Effector memory CD4-positive, alpha-beta T cell (primary cell): ENCODE data around the gene ALDH2.
A peak's percentile ranks its signal among the peaks of the same experiment; 100 is the strongest.

Experiments used
- DNase-seq, 3 donors: peaks; one replicate each; pipeline ENCODE4 v3.0.0-alpha.2; 2020
- H3K27ac ChIP-seq: 2 replicates; pipeline ENCODE4 v1.7.0; 2013; ENCODE audit warnings: mild to moderate bottlenecking, low read length, moderate library complexity; ENCODE audit not compliant: insufficient read depth, poor library complexity, severe bottlenecking
- H3K27me3 ChIP-seq: replicated peaks from 2 replicates; pipeline ENCODE4 v1.7.0; 2013; ENCODE audit warnings: mild to moderate bottlenecking, low read length; ENCODE audit not compliant: insufficient read depth, control insufficient read depth, poor library complexity, severe bottlenecking
- H3K36me3 ChIP-seq: 2 replicates; pipeline ENCODE4 v1.7.0; 2013; ENCODE audit warnings: mild to moderate bottlenecking, low read length, moderate library complexity; ENCODE audit not compliant: control insufficient read depth, insufficient read depth
- H3K4me1 ChIP-seq: 2 replicates; pipeline ENCODE4 v1.7.0; 2013; ENCODE audit warnings: low read length, mild to moderate bottlenecking; ENCODE audit not compliant: control insufficient read depth, insufficient read depth, poor library complexity, severe bottlenecking
- H3K4me3 ChIP-seq: 2 replicates; pipeline ENCODE4 v1.7.0; 2013; ENCODE audit warnings: low read length, low read depth, mild to moderate bottlenecking; ENCODE audit not compliant: insufficient read depth, poor library complexity, severe bottlenecking
- H3K9me3 ChIP-seq: 2 replicates; pipeline ENCODE4 v1.7.0; 2013; ENCODE audit warnings: mild to moderate bottlenecking, low read length, moderate library complexity; ENCODE audit not compliant: control insufficient read depth

The ALDH2 gene

DNA sequence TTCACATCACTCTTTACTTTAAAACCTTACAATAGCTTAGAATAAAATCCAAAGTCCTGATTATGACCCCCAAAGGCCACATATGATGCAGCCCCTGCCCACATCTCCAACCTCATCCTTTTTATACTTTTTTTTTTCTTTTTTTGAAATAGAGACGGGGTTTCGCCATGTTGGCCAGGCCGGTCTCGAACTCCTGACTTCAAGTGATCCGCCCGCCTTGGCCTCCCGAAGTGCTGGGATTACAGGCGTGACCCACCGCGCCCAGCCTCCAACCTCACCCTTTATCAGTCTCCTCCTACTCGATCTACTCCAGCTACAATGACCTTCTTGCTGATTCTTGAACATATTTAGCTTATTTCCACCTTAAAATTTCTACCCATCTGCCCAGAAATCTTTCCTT is 74.1 kb downstream of the ALDH2 start:
- Histone ChIP-seq H3K9me3 (no peaks in the 10 kb centered on the region), H3K4me3 (peak overlapping the region; percentile 81), H3K27ac (peak overlapping the region; percentile 88), H3K36me3 (no peaks in the 10 kb centered on the region), H3K4me1 (peaks cover 26% of the 10 kb centered on the region), H3K27me3 (no peaks in the 10 kb centered on the region)
- DNase-seq = no peak

- peak overlapping the region; percentile 88 for H3K27ac ChIP-seq
- no peaks in the 10 kb centered on the region for H3K36me3 ChIP-seq
- no peaks in the 10 kb centered on the region for H3K9me3 ChIP-seq
- H3K4me1 ChIP-seq = peaks cover 25% of the 10 kb centered on the region
- H3K4me3 ChIP-seq = peak overlapping the region; percentile 81
- H3K27me3 ChIP-seq = no peaks in the 10 kb centered on the region
- no peak for DNase-seq
Observed at GRCh38 chr12:111841236-111841749, 74.6 kb downstream of the ALDH2 start.

DNA sequence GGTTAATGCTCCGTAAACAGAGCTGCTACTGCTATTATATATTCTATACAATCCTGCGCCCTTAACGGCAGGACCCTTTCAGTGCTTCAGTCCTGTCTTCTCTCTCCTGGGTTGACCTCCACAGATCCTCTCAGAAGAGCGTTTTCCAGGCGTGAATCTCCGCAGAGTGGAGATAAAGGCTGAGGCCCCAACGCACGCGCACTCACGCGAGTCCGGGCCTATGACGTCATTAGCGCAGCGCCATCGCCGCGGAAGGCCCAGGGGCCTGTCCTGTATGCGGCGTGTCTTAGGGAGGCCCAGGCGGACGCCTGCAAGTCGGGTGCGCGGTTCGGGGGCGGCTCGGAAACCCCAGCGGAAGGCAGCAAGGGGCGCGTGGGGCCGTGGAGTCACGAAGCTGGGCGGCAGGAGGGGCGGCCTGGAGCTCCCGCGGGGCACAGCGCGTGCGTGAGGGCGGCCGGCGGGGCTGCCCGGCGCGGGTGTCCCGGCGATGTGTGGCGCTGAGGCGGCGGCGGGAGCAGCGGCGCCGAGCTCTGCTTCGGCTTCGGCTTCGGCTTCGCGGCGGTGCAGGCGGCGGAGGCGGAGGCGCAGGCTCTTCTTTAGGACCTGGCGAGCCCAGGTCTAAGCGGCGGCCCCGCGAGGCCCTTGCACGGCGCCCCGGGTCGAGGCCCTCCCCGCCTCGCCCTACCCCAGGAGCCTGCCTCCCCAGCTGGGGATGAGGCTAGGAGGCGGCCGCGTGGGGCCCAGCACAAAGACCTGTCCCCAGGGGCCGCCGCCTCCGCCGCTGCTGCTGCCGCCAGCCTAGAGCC is 75.2 kb downstream of the ALDH2 start, which contains the start of gene MAPKAPK5:
MAPKAPK5 (plus strand) TSS at position 479 of the 806 bp plus-strand sequence. CDS start 506 bp downstream, outside the sequence.
- H3K4me1 ChIP-seq = peaks cover 25% of the 10 kb centered on the region

GRCh38 chr12:111842556-111843396 is 76.0 kb downstream of the ALDH2 start:
- DNase-seq = peak in 1 of 3 donors; percentile 13
- peaks cover 25% of the 10 kb centered on the region for H3K4me1 ChIP-seq

More for the DNA sequence above, 75.2 kb downstream of the ALDH2 start, which contains the start of gene MAPKAPK5:
- peak within 1 kb of the TSS; percentile 88 for H3K27ac ChIP-seq
- no peaks in the 10 kb centered on the region for H3K9me3 ChIP-seq
- peak; percentile 92 to 95 (median 93) for DNase-seq
- H3K27me3 ChIP-seq = no peaks in the 10 kb centered on the region
- H3K4me3 ChIP-seq = peak within 1 kb of the TSS; percentile 81
- H3K36me3 ChIP-seq = no peaks in the 10 kb centered on the region

DNA sequence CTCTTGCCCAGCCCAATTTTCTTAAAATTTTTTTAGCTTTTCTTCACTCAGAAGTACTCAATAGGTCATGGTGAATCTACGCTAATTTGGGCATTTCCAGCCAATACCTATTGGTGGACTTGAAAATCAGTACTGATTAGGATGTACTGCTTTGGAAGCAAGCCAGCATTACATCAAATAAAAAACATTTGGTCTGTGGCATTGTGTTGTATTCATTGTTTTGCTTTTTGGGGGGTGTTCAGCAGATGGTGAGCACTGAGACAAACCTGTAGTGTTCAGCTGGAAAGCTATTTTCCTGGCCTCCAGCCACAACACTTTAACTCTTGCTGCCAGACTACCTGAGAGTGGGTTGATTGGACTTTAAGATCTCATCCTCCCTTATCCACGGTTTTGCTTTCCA is 79.3 kb downstream of the ALDH2 start:
- Histone ChIP-seq H3K27me3 (no peaks in the 10 kb centered on the region), H3K36me3 (peaks cover 3% of the 10 kb centered on the region), H3K27ac (no peak overlapping the region), H3K4me3 (no peak overlapping the region), H3K9me3 (no peaks in the 10 kb centered on the region), H3K4me1 (peaks cover 16% of the 10 kb centered on the region)
- no peak for DNase-seq

More at GRCh38 chr12:111842556-111843396, 76.0 kb downstream of the ALDH2 start:
- Histone ChIP-seq H3K4me3 (peak overlapping the region; percentile 81), H3K27ac (peak overlapping the region; percentile 88), H3K9me3 (no peaks in the 10 kb centered on the region), H3K36me3 (no peaks in the 10 kb centered on the region), H3K27me3 (no peaks in the 10 kb centered on the region)

GRCh38 chr12:111850526-111850925 is 83.8 kb downstream of the ALDH2 start:
- Histone ChIP-seq H3K4me3 (no peak overlapping the region), H3K36me3 (peaks cover 3% of the 10 kb centered on the region), H3K27ac (no peak overlapping the region), H3K4me1 (no peaks in the 10 kb centered on the region), H3K27me3 (no peaks in the 10 kb centered on the region), H3K9me3 (no peaks in the 10 kb centered on the region)
- DNase-seq = no peak

- Histone ChIP-seq H3K36me3 (no peaks in the 10 kb centered on the region), H3K27me3 (no peaks in the 10 kb centered on the region), H3K4me3 (no peak overlapping the region), H3K9me3 (no peaks in the 10 kb centered on the region), H3K27ac (no peak overlapping the region), H3K4me1 (no peaks in the 10 kb centered on the region)
- no peak for DNase-seq
Observed at GRCh38 chr12:111858186-111858585, 91.5 kb downstream of the ALDH2 start.

GRCh38 chr12:111858778-111859177 is 92.0 kb downstream of the ALDH2 start:
- no peak for DNase-seq
- Histone ChIP-seq H3K9me3 (no peaks in the 10 kb centered on the region), H3K36me3 (no peaks in the 10 kb centered on the region)

GRCh38 chr12:111864913-111865312 is 98.2 kb downstream of the ALDH2 start:
- peaks cover 23% of the 10 kb centered on the region for H3K36me3 ChIP-seq
- no peaks in the 10 kb centered on the region for H3K27me3 ChIP-seq
- H3K4me1 ChIP-seq = no peaks in the 10 kb centered on the region
- no peak for DNase-seq
- H3K4me3 ChIP-seq = no peak overlapping the region
- H3K27ac ChIP-seq = no peak overlapping the region
- no peaks in the 10 kb centered on the region for H3K9me3 ChIP-seq

More at GRCh38 chr12:111858778-111859177, 92.0 kb downstream of the ALDH2 start:
- Histone ChIP-seq H3K27me3 (no peaks in the 10 kb centered on the region), H3K4me1 (no peaks in the 10 kb centered on the region), H3K27ac (no peak overlapping the region), H3K4me3 (no peak overlapping the region)
